H7 (cell line): ENCODE data around the gene BMS1. TPM values are rescaled to one million over a fixed set of nuclear protein-coding genes. Genes with fewer than 3 reads are reported as not detected.
A peak's percentile ranks its signal among the peaks of the same experiment; 100 is the strongest.
"Not testable (repeated sequence)": the region's sequence is repeated elsewhere in the genome, so short reads cannot be mapped to it uniquely, and the experiment has no call there.

Experiments used
- DNase-seq: peaks from one replicate; pipeline ENCODE4 v3.0.0; 2012
- H3K27me3 ChIP-seq: 2 replicates; pipeline ENCODE4 v1.6.0; 2011; ENCODE audit warnings: mild to moderate bottlenecking, low read length; ENCODE audit not compliant: control insufficient read depth, insufficient read depth
- H3K36me3 ChIP-seq: replicated peaks from 2 replicates; pipeline ENCODE4 v1.5.1; 2011; ENCODE audit warnings: low read length; ENCODE audit not compliant: control insufficient read depth, insufficient read depth
- H3K4me3 ChIP-seq: 2 replicates; pipeline ENCODE4 v1.5.1; 2011; ENCODE audit warnings: low read depth, mild to moderate bottlenecking, control low read depth, low read length, moderate library complexity; ENCODE audit not compliant: insufficient read depth
- total RNA-seq: library from RNA; depleted of rRNA; stranded (reverse); fragments of >200 nt; shearing (Covaris generic); gene quantifications from 2 replicates; pipeline ENCODE4 v1.2.3, GENCODE V29; 2014

Gene BMS1
- total RNA-seq, 1 experiment from 2014 or later = 18.5 TPM

DNA sequence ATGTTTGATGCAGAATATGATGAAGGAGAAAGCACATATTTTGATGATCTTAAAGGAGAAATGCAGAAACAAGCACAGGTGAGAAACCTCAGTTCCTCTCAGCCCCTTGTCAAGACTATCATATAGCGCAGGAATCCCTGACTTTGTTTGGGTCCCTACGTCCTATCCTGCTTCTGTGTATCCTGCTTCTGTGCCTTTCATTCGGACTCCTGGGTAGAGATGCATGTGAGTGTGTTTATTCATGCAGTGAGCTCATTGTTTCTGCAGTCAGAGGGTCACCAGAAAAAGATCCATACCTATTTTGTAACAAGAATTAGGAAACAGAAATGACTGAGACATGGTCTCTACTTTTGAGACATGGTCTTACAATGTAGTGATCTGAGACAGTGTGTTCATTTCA lies 34.8 kb downstream of the BMS1 start:
- not testable (repeated sequence) for H3K4me3 ChIP-seq, DNase-seq, H3K36me3 ChIP-seq, H3K27me3 ChIP-seq

DNA sequence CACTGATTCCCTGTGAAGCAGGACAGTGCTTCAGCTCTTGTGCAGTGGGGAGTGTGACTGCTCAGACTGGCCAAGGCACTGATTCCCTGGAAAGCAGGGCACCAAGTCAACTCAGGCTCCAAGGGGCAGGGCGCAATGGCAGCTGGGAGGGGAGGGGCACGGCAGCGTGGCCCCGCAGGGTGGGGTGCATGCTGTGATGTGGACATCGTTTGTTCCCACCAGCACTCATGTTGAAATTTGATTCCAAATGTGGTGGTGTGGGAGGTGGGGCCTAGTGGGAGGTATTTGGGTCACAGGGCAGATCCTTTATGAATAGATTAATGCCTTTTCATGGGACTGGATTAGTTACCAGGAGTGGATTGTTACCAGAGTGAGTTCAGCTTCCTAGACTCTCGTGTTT lies 44.2 kb downstream of the BMS1 start:
- H3K4me3 ChIP-seq, H3K27me3 ChIP-seq, DNase-seq: not testable (repeated sequence)
- peaks cover 11% of the 10 kb centered on the region for H3K36me3 ChIP-seq

DNA sequence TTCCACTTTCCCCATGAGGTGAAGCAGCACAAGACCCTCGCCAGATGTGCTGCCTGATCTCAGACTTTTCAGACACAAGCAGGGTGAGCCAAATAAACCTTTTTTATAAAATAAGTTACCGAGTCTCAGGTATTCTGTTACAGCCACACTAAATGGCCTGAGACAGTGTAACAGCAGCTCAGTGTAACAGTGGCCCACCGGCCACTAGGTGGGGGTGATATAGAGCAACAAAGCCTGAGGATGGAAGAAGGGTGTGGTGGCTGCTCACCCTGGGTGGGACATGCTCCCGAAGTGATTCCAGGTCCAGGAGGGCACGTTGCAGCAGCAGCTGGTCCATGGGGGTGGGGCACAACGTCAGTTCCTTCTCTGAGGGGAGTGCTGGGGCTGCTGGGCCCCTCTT lies 44.6 kb downstream of the BMS1 start:
- H3K36me3 ChIP-seq = peaks cover 11% of the 10 kb centered on the region
- DNase-seq = peak; percentile 61

DNA sequence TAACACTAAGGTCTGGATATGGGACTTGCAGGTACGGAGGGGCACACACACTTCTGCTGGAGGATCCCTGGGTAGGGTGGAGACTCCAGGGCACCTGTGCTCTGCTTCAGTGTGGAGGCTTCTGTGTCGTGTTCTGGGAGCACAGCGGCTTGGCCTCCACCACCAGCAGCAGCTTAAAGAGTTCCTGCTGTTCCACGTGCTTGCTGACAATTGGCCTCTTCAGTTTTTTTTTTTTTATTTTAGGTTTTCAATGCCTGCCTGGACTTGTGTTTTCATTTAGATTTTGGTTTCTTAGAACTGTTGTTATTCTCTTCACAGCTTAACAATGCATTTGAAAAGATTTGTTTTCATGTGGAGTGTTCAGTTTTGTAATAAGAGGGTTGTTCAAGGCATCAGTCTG lies 45.8 kb downstream of the BMS1 start:
- not testable (repeated sequence) for H3K36me3 ChIP-seq, DNase-seq, H3K27me3 ChIP-seq, H3K4me3 ChIP-seq

More for the DNA sequence above, 44.6 kb downstream of the BMS1 start:
- no peaks in the 10 kb centered on the region for H3K27me3 ChIP-seq
- no peak overlapping the region for H3K4me3 ChIP-seq

- Histone ChIP-seq H3K36me3 (peaks cover 7% of the 10 kb centered on the region), H3K4me3 (no peak overlapping the region), H3K27me3 (no peaks in the 10 kb centered on the region)
- DNase-seq = no peak
Observed at GRCh38 chr10:42830237-42830636, 47.6 kb downstream of the BMS1 start.

- Histone ChIP-seq H3K36me3 (peaks cover under 1% of the 10 kb centered on the region; the same call in 1 of the 2 replicates), H3K27me3 (peaks cover 3% of the 10 kb centered on the region; the same call in 1 of the 2 replicates), H3K4me3 (no peak overlapping the region)
- DNase-seq = peak; percentile 55
Observed at GRCh38 chr10:42836096-42836495, 53.5 kb downstream of the BMS1 start.

DNA sequence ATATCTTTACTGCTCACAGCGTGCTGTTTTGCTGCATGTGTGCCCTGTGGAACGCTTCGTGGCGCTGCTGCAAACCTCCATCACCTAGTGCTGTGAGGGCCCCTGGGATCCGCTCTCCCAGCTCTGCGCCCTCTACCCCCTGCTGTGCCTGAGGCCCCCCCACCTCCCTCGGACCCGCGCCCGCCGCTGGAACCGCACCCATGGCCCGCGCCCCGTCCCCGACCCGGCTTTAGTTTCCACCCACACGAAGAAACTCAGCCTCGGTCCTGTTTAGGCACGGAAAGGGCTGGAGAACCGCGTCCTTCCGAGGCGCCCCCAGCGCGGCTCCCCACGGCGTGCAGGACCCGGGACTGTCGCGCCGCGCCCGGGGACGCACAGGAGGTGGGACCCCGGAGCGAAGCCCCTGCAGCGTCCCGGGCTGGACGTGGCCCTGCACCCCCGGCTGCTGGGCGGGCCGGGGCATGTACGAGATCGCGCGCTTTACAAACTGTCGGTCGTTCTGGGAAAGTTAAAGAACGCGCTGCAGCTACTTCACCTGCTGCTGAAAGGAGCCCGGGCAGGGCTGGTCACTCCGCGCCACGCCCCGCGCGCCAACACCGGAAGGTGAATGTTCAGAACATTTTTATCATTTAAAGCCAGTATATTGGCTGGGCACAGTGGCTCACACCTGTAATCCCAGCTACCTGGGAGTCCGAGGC lies 54.3 kb downstream of the BMS1 start:
- Histone ChIP-seq H3K27me3 (peaks cover 3% of the 10 kb centered on the region; the same call in 1 of the 2 replicates), H3K4me3 (peak overlapping the region; percentile 31; the same call in 1 of the 2 replicates), H3K36me3 (no peaks in the 10 kb centered on the region)
- peak; percentile 65 for DNase-seq

DNA sequence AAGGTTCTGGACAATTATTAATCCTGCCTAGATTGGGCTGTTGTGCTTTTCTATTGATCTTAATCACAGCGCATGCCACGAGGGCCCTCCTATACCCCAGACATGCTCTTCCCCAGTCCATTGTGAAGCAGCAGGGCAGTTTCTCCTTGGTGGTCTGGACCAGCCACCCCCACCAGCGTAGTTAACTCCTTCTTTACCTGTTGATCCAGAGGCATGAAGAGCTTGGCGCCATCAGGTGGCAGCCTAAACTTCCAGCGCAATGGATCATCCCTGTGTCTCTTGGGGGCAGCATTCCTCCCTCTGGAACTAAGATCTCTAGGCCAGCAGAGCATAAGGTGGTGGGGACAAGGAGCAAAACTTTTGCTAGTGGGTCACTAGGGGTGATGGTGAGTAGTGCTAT lies 62.2 kb downstream of the BMS1 start:
- peak; percentile 52 for DNase-seq
- H3K4me3 ChIP-seq, H3K36me3 ChIP-seq, H3K27me3 ChIP-seq: not testable (repeated sequence)

DNA sequence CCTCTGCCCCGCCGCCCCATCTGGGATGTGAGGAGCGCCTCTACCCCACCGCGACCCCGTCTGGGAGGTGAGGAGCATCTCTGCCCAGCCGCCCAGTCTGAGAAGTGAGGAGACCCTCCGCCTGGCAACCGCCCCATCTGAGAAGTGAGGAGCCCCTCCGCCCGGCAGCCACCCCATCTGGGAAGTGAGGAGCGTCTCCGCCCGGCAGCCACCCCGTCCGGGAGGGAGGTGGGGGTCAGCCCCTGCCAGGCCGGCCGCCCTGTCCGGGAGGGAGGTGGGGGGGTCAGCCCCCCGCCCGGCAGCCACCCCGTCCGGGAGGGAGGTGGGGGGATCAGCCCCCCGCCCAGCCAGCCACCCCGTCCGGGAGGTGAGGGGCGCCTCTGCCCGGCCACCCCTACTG lies 64.7 kb downstream of the BMS1 start:
- H3K4me3 ChIP-seq, H3K36me3 ChIP-seq, DNase-seq, H3K27me3 ChIP-seq: not testable (repeated sequence)

DNA sequence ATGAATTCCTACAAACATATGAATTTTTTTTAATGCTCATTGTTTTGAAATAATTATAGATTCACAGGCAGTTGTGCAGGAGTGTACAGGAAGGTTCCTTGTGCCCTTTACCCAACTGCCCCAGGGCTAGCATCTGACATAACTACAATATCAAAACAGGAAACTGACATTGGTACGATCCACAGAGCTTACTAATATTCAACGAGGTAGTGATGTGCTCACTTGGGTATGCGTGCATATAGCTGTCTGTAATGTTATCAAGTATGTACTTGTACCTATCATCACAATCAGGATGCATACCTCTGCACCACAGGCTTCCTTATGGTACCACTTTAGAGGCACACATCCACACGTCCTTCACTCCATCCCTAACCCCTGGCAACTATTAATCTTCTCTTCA lies 68.3 kb downstream of the BMS1 start:
- no peak for DNase-seq
- Histone ChIP-seq H3K27me3 (no peaks in the 10 kb centered on the region), H3K36me3 (no peaks in the 10 kb centered on the region), H3K4me3 (no peak overlapping the region)

GRCh38 chr10:42859256-42859655 lies 76.7 kb downstream of the BMS1 start:
- no peaks in the 10 kb centered on the region for H3K36me3 ChIP-seq
- H3K27me3 ChIP-seq = no peaks in the 10 kb centered on the region
- H3K4me3 ChIP-seq = no peak overlapping the region
- DNase-seq = no peak

DNA sequence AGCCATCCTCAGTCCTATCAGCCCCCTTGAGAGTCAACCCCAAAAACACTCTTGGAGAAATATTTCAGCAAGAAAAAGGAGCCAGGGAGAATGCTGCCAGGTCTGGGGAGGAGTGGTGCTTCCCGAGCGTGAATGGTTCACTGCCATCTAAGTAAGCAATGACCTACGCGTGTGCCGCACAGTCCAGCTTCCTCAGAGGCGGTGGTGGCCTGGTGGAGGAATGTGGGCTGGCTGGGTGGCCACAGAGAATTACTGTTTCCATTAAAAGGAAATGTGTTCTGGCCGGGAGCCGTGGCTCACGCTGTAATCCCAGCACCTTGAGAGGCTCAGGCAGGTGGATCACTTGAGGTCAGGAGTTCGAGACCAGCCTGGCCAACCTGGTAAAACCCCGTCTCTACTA lies 77.4 kb downstream of the BMS1 start:
- H3K4me3 ChIP-seq, H3K27me3 ChIP-seq, H3K36me3 ChIP-seq, DNase-seq: not testable (repeated sequence)

GRCh38 chr10:42862801-42863200 lies 80.2 kb downstream of the BMS1 start:
- not testable (repeated sequence) for DNase-seq, H3K36me3 ChIP-seq, H3K4me3 ChIP-seq, H3K27me3 ChIP-seq

DNA sequence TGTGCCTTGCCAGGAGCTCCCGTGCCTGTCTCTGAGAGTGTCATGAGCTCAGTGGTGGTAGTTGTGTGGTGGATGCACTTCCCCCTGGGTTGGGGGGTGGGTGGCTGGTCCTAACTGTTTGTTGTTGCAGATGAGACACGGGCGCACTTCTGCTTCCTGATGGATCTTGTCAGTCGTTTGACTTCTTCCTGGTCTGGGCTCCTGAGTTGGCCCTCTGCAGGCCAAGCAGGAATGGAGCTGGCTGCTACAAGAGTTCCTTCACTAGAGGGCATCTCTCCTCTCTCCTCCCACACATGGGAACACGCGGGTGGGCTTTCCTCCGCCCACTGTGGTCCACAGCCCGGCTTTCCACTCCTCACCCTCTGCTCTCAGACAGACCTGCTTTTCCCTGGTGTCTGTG lies 82.0 kb downstream of the BMS1 start:
- Histone ChIP-seq H3K27me3 (peaks cover 5% of the 10 kb centered on the region; the same call in 1 of the 2 replicates), H3K36me3 (no peaks in the 10 kb centered on the region), H3K4me3 (no peak overlapping the region)
- no peak for DNase-seq

GRCh38 chr10:42865716-42866114 lies 83.1 kb downstream of the BMS1 start:
- Histone ChIP-seq H3K36me3 (no peaks in the 10 kb centered on the region), H3K4me3 (no peak overlapping the region), H3K27me3 (peaks cover 5% of the 10 kb centered on the region; the same call in 1 of the 2 replicates)
- DNase-seq = no peak
